Keratinocyte (primary cell): ENCODE results near the gene TNFSF18. TPM values are rescaled to one million over a fixed set of nuclear protein-coding genes. Genes with fewer than 3 reads are reported as not detected.

Experiments
- DNase-seq: peaks from one replicate; pipeline ENCODE4 v3.0.0-alpha.2; 2011; ENCODE audit warnings: low read depth, missing footprints, low spot score
- FAIRE-seq: peaks from 2 replicates; lab custom pipeline; 2011; peaks lifted over from hg19 to GRCh38; lab: Jason Lieb, UNC
- H2AFZ ChIP-seq: 2 replicates; pipeline ENCODE4 v1.6.0; 2012; ENCODE audit warnings: low read length, control low read depth, inconsistent platforms; ENCODE audit not compliant: control insufficient read depth
- H3K27ac ChIP-seq: 2 replicates; pipeline ENCODE4 v1.5.1; 2011; ENCODE audit warnings: low read length; ENCODE audit not compliant: control insufficient read depth, insufficient read depth
- H3K27me3 ChIP-seq: 3 replicates; pipeline ENCODE4 v1.6.0; 2011; ENCODE audit warnings: low read length; ENCODE audit not compliant: control insufficient read depth, insufficient read depth; ENCODE audit errors: extremely low read depth
- H3K36me3 ChIP-seq, 2 experiments: 2 replicates in 1 of 2; 3 replicates in 1 of 2; pipeline ENCODE4 v1.5.1; 2011; ENCODE audit warnings: low read length in 2 of 2, mild to moderate bottlenecking in 1 of 2; ENCODE audit not compliant: control insufficient read depth in 2 of 2, insufficient read depth in 2 of 2; ENCODE audit errors: extremely low read depth in 1 of 2
- H3K4me1 ChIP-seq: 3 replicates; pipeline ENCODE4 v1.5.1; 2011; ENCODE audit warnings: low read length; ENCODE audit not compliant: control insufficient read depth, insufficient read depth; ENCODE audit errors: extremely low read depth
- H3K4me2 ChIP-seq: 3 replicates; pipeline ENCODE4 v1.6.0; 2011; ENCODE audit warnings: low read depth, low read length; ENCODE audit not compliant: control insufficient read depth, insufficient read depth; ENCODE audit errors: extremely low read depth
- H3K4me3 ChIP-seq, 3 experiments: fragments of 200-600 bp in 1 of 3; sonication (generic) in 1 of 3; 2 replicates in 2 of 3; 3 replicates in 1 of 3; pipeline ENCODE4 v1.5.1; 2011 to 2016; ENCODE audit warnings: low read length in 3 of 3, mild to moderate bottlenecking in 3 of 3, control low read depth in 2 of 3, inconsistent platforms in 1 of 3, low read depth in 1 of 3, mixed read lengths in 1 of 3, mixed run types in 1 of 3, moderate library complexity in 1 of 3; ENCODE audit not compliant: control insufficient read depth in 2 of 3, insufficient read depth in 2 of 3; ENCODE audit errors: extremely low read depth in 1 of 3
- H3K79me2 ChIP-seq: 2 replicates; pipeline ENCODE4 v1.6.0; 2012; ENCODE audit warnings: low read length; ENCODE audit not compliant: control insufficient read depth, insufficient read depth
- H3K9ac ChIP-seq: 3 replicates; pipeline ENCODE4 v1.6.0; 2011; ENCODE audit warnings: low read length; ENCODE audit not compliant: control insufficient read depth, insufficient read depth; ENCODE audit errors: extremely low read depth
- H3K9me1 ChIP-seq: 3 replicates; pipeline ENCODE4 v1.6.0; 2011; ENCODE audit warnings: low read length; ENCODE audit not compliant: control insufficient read depth, insufficient read depth; ENCODE audit errors: extremely low read depth
- H3K9me3 ChIP-seq: 2 replicates; pipeline ENCODE4 v1.5.1; 2012; ENCODE audit warnings: low read depth, low read length; ENCODE audit not compliant: control insufficient read depth
- H4K20me1 ChIP-seq: 3 replicates; pipeline ENCODE4 v1.6.0; 2011; ENCODE audit warnings: low read length; ENCODE audit not compliant: control insufficient read depth, insufficient read depth; ENCODE audit errors: extremely low read depth
- EZH2 ChIP-seq: IDR thresholded peaks from one replicate; pipeline ENCODE4 v1.6.1; 2012; ENCODE audit warnings: inconsistent platforms, mild to moderate bottlenecking, low read length, moderate library complexity
- dilution Hi-C: fragments of 300-500 bp; cut with MboI; formaldehyde crosslinking; loops from one replicate; pipeline ENCODE4 v1.7.0; 2020; ENCODE audit warnings: low sequenced_read_pairs; ENCODE audit not compliant: extremely low pct_ligation_motif_present
- polyA plus RNA-seq, 5 experiments: library from polyadenylated mRNA; depleted of rRNA in 3 of 5; stranded (reverse) in 3 of 5; stranded (forward) in 1 of 5; unstranded in 1 of 5; fragments of >200 nt; gene quantifications; 1 replicate in 1 of 5; 2 replicates in 3 of 5; 3 replicates in 1 of 5; pipeline versions ENCODE4 v1.2.1 to v1.2.3, GENCODE V29; 2011 to 2012; ENCODE audit warnings: missing spikeins in 2 of 5, low read depth in 1 of 5, low replicate concordance in 1 of 5
- TF ChIP-seq, protein P1 (sequence below), 3 experiments: IDR thresholded peaks in 1 of 3; conservative IDR thresholded peaks in 1 of 3; optimal IDR thresholded peaks in 1 of 3; 2 replicates in 2 of 3; 3 replicates in 1 of 3; pipeline versions ENCODE3 to v1.5.1; 2011; ENCODE audit warnings: low read length in 3 of 3, mild to moderate bottlenecking in 3 of 3, moderate library complexity in 2 of 3, control low read depth in 1 of 3, inconsistent platforms in 1 of 3; ENCODE audit not compliant: insufficient read depth in 2 of 3; ENCODE audit errors: extremely low read depth in 1 of 3

Gene TNFSF18
- polyA plus RNA-seq, 1 donor (not counting 4 experiments of a cell fraction or from before 2014, with no cell fraction given), result 0.69 TPM

DNA sequence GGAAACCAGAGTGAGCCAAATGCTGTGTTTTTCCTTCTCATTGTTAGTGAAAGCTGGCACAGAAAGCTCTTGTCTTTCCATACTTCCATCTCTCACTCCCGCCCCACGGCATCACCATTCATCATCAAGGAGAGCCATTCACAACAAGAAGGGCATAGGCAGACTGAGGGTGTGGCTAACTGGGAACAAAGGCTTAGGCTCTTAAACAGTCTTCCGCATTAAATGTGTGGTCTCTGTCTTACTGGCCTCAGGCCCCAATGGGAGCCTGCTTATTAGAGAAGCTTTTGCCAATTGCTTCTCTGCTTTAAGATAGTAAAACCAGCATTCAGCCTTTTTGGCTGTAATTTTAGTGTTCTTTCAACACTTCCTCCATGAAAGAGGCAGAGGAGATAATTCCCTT is 51.4 kb downstream of the TNFSF18 start:
- dilution Hi-C loops, result no loop called here
- no peak for FAIRE-seq
- no peak for TF ChIP-seq EZH2
- TF ChIP-seq, protein P1, sequence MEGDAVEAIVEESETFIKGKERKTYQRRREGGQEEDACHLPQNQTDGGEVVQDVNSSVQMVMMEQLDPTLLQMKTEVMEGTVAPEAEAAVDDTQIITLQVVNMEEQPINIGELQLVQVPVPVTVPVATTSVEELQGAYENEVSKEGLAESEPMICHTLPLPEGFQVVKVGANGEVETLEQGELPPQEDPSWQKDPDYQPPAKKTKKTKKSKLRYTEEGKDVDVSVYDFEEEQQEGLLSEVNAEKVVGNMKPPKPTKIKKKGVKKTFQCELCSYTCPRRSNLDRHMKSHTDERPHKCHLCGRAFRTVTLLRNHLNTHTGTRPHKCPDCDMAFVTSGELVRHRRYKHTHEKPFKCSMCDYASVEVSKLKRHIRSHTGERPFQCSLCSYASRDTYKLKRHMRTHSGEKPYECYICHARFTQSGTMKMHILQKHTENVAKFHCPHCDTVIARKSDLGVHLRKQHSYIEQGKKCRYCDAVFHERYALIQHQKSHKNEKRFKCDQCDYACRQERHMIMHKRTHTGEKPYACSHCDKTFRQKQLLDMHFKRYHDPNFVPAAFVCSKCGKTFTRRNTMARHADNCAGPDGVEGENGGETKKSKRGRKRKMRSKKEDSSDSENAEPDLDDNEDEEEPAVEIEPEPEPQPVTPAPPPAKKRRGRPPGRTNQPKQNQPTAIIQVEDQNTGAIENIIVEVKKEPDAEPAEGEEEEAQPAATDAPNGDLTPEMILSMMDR (optimal IDR thresholded peaks at IDR 0.05 in 1 of 3, IDR thresholded peaks at IDR 0.05 in 1 of 3, conservative IDR thresholded peaks at IDR 0.05 in 1 of 3; ENCODE audit: extremely low read depth in 1 of 3, insufficient read depth in 2 of 3, low read length in 3 of 3), result no peak

DNA sequence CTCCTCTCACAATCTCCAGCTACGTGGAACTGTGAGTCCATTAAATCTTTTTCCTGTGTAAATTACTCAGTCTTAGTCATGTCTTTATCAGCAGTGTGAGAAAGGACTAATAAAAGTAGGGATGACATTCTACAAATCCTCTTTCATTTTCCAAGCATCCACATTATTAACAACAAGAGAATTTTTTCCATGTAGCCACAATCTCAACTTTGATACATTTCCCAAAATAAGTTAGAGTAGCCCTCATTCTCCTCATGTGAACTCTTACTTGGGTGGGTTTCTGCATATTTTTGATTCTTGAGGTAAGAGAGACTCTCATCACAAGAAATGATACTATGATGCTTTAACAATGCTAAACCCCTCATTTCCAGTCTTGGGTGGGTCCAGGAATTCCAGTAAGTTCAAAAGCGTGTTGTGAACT is 52.8 kb downstream of the TNFSF18 start:
- Histone ChIP-seq H3K4me2 (no peak overlapping the region), H3K9me3 (no peaks in the 10 kb centered on the region), H3K9me1 (no peaks in the 10 kb centered on the region), H3K9ac (no peak overlapping the region), H3K27me3 (no peaks in the 10 kb centered on the region), H3K4me1 (peaks cover under 1% of the 10 kb centered on the region), H2AFZ (no peak overlapping the region), H3K36me3 (no peaks in the 10 kb centered on the region), H4K20me1 (no peaks in the 10 kb centered on the region), H3K4me3 (no peak overlapping the region), H3K27ac (no peak overlapping the region), H3K79me2 (no peaks in the 10 kb centered on the region)
- no peak for TF ChIP-seq EZH2
- TF ChIP-seq, protein P1 (optimal IDR thresholded peaks at IDR 0.05 in 1 of 3, IDR thresholded peaks at IDR 0.05 in 1 of 3, conservative IDR thresholded peaks at IDR 0.05 in 1 of 3; ENCODE audit: extremely low read depth in 1 of 3, insufficient read depth in 2 of 3, low read length in 3 of 3), result no peak
- DNase-seq, result no peak
- dilution Hi-C loops, result no loop called here
- FAIRE-seq, result peak; percentile 56

More for the DNA sequence above, 51.4 kb downstream of the TNFSF18 start:
- Histone ChIP-seq H3K27ac (no peak overlapping the region), H3K9me1 (no peaks in the 10 kb centered on the region), H3K4me2 (no peak overlapping the region), H2AFZ (no peak overlapping the region), H3K27me3 (no peaks in the 10 kb centered on the region), H3K4me1 (peaks cover 7% of the 10 kb centered on the region), H4K20me1 (no peaks in the 10 kb centered on the region), H3K4me3 (no peak overlapping the region), H3K36me3 (no peaks in the 10 kb centered on the region), H3K79me2 (no peaks in the 10 kb centered on the region), H3K9ac (no peak overlapping the region), H3K9me3 (no peaks in the 10 kb centered on the region)
- DNase-seq, result no peak
